SK-N-MC (cell line): ENCODE results near the gene PLTP.

Experiments
- EZH2 ChIP-seq: fragments of 200-600 bp; sonication (generic); IDR thresholded peaks from one replicate; pipeline ENCODE4 v1.6.1; 2017; ENCODE audit warnings: antibody characterized with exemption
- FOXP2 ChIP-seq: optimal IDR thresholded peaks from 2 replicates; pipeline ENCODE3; 2011; ENCODE audit warnings: mild to moderate bottlenecking, moderate library complexity; ENCODE audit not compliant: insufficient read depth; ENCODE audit errors: extremely low read length, control extremely low read depth
- POLR2AphosphoS5 ChIP-seq: IDR thresholded peaks from 2 replicates; pipeline ENCODE4 v1.6.1; 2012; ENCODE audit warnings: mild to moderate bottlenecking, low read depth, low read length, borderline replicate concordance

GRCh38 chr20:45940469-45940868 is 28.5 kb upstream of the PLTP start:
- TF ChIP-seq POLR2AphosphoS5 (no peak), EZH2 (no peak), FOXP2 (no peak)
